Lower leg skin (tissue), 3 donors: ENCODE measurements around the gene FBXO11.

Experiments
- POLR2A ChIP-seq, 2 donors: fragments of 450-650 bp; IDR thresholded peaks; one replicate each; pipeline ENCODE4 v1.6.1; 2016 to 2017; ENCODE audit warnings: antibody characterized with exemption in 2 of 2, mild to moderate bottlenecking in 1 of 2, moderate library complexity in 1 of 2
- TF ChIP-seq, protein P1 (sequence below), 3 donors: fragments of 450-650 bp; IDR thresholded peaks; one replicate each; pipeline ENCODE4 v1.5.1; 2016; ENCODE audit warnings: antibody characterized with exemption in 3 of 3, mild to moderate bottlenecking in 3 of 3, moderate library complexity in 2 of 3

DNA sequence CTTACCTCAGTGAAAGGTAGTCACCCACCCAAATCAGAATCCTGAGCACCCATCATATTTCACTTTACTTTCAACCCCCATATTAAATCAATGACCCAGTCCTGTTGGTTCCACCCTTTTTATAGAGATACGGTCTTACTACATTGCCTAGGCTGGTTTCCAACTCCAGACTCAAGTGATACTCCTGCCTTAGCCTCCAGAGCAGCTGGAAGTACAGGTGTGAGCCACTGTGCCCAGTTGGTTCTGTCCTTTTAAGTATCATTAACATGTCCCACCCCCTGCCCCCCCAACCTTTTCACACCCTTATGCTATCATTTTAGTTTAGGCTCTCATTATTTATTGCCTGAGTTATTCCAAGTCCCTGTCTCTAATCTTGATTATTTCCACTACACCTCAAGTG lies 94.6 kb downstream of the FBXO11 start:
- no peak for TF ChIP-seq POLR2A (IDR thresholded peaks at IDR 0.05)
- TF ChIP-seq, protein P1, sequence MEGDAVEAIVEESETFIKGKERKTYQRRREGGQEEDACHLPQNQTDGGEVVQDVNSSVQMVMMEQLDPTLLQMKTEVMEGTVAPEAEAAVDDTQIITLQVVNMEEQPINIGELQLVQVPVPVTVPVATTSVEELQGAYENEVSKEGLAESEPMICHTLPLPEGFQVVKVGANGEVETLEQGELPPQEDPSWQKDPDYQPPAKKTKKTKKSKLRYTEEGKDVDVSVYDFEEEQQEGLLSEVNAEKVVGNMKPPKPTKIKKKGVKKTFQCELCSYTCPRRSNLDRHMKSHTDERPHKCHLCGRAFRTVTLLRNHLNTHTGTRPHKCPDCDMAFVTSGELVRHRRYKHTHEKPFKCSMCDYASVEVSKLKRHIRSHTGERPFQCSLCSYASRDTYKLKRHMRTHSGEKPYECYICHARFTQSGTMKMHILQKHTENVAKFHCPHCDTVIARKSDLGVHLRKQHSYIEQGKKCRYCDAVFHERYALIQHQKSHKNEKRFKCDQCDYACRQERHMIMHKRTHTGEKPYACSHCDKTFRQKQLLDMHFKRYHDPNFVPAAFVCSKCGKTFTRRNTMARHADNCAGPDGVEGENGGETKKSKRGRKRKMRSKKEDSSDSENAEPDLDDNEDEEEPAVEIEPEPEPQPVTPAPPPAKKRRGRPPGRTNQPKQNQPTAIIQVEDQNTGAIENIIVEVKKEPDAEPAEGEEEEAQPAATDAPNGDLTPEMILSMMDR (IDR thresholded peaks at IDR 0.05), result no peak
